H1 (cell line): ENCODE results near the gene NKX2-1.

ENCODE experiments used
- CREB1 ChIP-seq: IDR thresholded peaks from 2 replicates; pipeline ENCODE4 v1.6.1; 2012; ENCODE audit warnings: inconsistent platforms
- CTCF ChIP-seq, 3 experiments: IDR thresholded peaks; 1 replicate in 2 of 3; 2 replicates in 1 of 3; pipeline versions ENCODE4 v1.5.1 to v1.6.1; 2011; ENCODE audit warnings: low read length in 3 of 3, mild to moderate bottlenecking in 3 of 3, inconsistent platforms in 2 of 3, low read depth in 1 of 3, moderate library complexity in 1 of 3; ENCODE audit not compliant: insufficient read depth in 1 of 3; ENCODE audit errors: control extremely low read depth in 1 of 3
- EZH2 ChIP-seq: fragments of 200-600 bp; sonication (generic); IDR thresholded peaks from 2 replicates; pipeline ENCODE4 v1.7.1; 2012; ENCODE audit warnings: low read depth, mild to moderate bottlenecking, moderate library complexity, low read length, inconsistent platforms; ENCODE audit not compliant: severe bottlenecking
- GABPA ChIP-seq: IDR thresholded peaks from 2 replicates; pipeline ENCODE4 v1.6.1; 2011; ENCODE audit warnings: mild to moderate bottlenecking, low read length, moderate library complexity, borderline replicate concordance; ENCODE audit not compliant: insufficient read depth
- KDM4A ChIP-seq: IDR thresholded peaks from one replicate; pipeline ENCODE4 v1.7.1; 2012; ENCODE audit warnings: low read depth, mild to moderate bottlenecking, moderate library complexity, low read length, inconsistent platforms; ENCODE audit not compliant: severe bottlenecking
- MAX ChIP-seq: IDR thresholded peaks from 2 replicates; pipeline ENCODE4 v1.6.1; 2012; ENCODE audit warnings: inconsistent platforms
- NRF1 ChIP-seq: IDR thresholded peaks from 2 replicates; pipeline ENCODE4 v1.6.1; 2011; ENCODE audit warnings: mild to moderate bottlenecking, low read depth, low read length, improper control_type of control experiment
- POLR2A ChIP-seq, 2 experiments: IDR thresholded peaks; 1 replicate in 1 of 2; 2 replicates in 1 of 2; pipeline ENCODE4 v1.6.1; 2011; ENCODE audit warnings: low read depth in 2 of 2, low read length in 2 of 2, mild to moderate bottlenecking in 2 of 2; ENCODE audit errors: control extremely low read depth in 1 of 2
- POLR2AphosphoS5 ChIP-seq: IDR thresholded peaks from 2 replicates; pipeline ENCODE4 v1.6.1; 2011; ENCODE audit warnings: low read depth, low read length
- RFX5 ChIP-seq: IDR thresholded peaks from 2 replicates; pipeline ENCODE4 v1.6.1; 2011; ENCODE audit warnings: low read depth, low read length, improper control_type of control experiment, borderline replicate concordance
- RNF2 ChIP-seq: fragments of 200-900, 300-1000 bp; sonication (generic); IDR thresholded peaks from 2 replicates; pipeline ENCODE4 v1.7.1; 2016; ENCODE audit warnings: borderline replicate concordance, low read depth, mild to moderate bottlenecking, antibody characterized with exemption, low read length; ENCODE audit not compliant: poor library complexity, severe bottlenecking; ENCODE audit errors: missing control alignments
- SP1 ChIP-seq: IDR thresholded peaks from 2 replicates; pipeline ENCODE4 v1.6.1; 2011; ENCODE audit warnings: low read depth, low read length
- SRF ChIP-seq: IDR thresholded peaks from 2 replicates; pipeline ENCODE4 v1.6.1; 2011; ENCODE audit warnings: mild to moderate bottlenecking, low read depth, low read length, moderate library complexity
- USF2 ChIP-seq: IDR thresholded peaks from 2 replicates; pipeline ENCODE4 v1.6.1; 2011; ENCODE audit warnings: low read length, improper control_type of control experiment

GRCh38 chr14:36513451-36514277 lies 6.4 kb downstream of the NKX2-1 start:
- TF ChIP-seq SRF (no peak), CTCF (IDR thresholded peaks at IDR 0.05; ENCODE audit: control extremely low read depth in 1 of 3, insufficient read depth in 1 of 3, low read depth in 1 of 3, low read length in 3 of 3) (no peak), EZH2 (no peak), POLR2A (IDR thresholded peaks at IDR 0.05; ENCODE audit: control extremely low read depth in 1 of 2, low read depth in 2 of 2, low read length in 2 of 2) (no peak), POLR2AphosphoS5 (no peak), KDM4A (no peak), CREB1 (no peak), RNF2 (no peak), USF2 (no peak), SP1 (no peak), NRF1 (no peak), MAX (0 out of 2 replicates have a peak, but pooled peaks have one; percentile 20), GABPA (no peak), RFX5 (no peak)
